BE2C (cell line): ENCODE measurements around the gene CPA4.

Source experiments
- DNase-seq: peaks from one replicate; pipeline ENCODE4 v3.0.0-alpha.2; 2020
- H3K27me3 ChIP-seq: fragments of 250-450 bp; sonication (Bioruptor Pico); 2 replicates; pipeline ENCODE4 v1.5.1; 2020; ENCODE audit warnings: mild to moderate bottlenecking
- H3K36me3 ChIP-seq: fragments of 250-450 bp; sonication (Bioruptor Pico); 2 replicates; pipeline ENCODE4 v1.5.1; 2020; ENCODE audit warnings: mild to moderate bottlenecking
- H3K4me1 ChIP-seq: fragments of 250-450 bp; sonication (Bioruptor Pico); 2 replicates; pipeline ENCODE4 v1.5.1; 2020
- H3K4me3 ChIP-seq: 2 replicates; pipeline ENCODE4 v1.5.1; 2011; ENCODE audit warnings: low read depth, low read length
- H3K9me3 ChIP-seq: fragments of 250-450 bp; sonication (Bioruptor Pico); 2 replicates; pipeline ENCODE4 v1.5.1; 2020
- CTCF ChIP-seq: IDR thresholded peaks from 2 replicates; pipeline ENCODE4 v1.5.1; 2012; ENCODE audit warnings: mild to moderate bottlenecking, low read depth, low read length

The CPA4 gene

GRCh38 chr7:130289478-130289877, 3.5 kb upstream of the CPA4 start:
- TF ChIP-seq CTCF: no peak
- no peaks in the 10 kb centered on the region for H3K36me3 ChIP-seq
- DNase-seq: no peak
- H3K27me3 ChIP-seq: no peaks in the 10 kb centered on the region
- no peaks in the 10 kb centered on the region for H3K9me3 ChIP-seq
- H3K4me1 ChIP-seq: no peaks in the 10 kb centered on the region
- H3K4me3 ChIP-seq: no peak overlapping the region

GRCh38 chr7:130290745-130291144, 2.2 kb upstream of the CPA4 start:
- Histone ChIP-seq H3K27me3 (no peaks in the 10 kb centered on the region), H3K4me3 (no peak overlapping the region), H3K4me1 (no peaks in the 10 kb centered on the region), H3K36me3 (no peaks in the 10 kb centered on the region), H3K9me3 (no peaks in the 10 kb centered on the region)
- TF ChIP-seq CTCF: no peak
- no peak for DNase-seq

GRCh38 chr7:130293521-130293920, 560 bp downstream of the CPA4 start:
- Histone ChIP-seq H3K4me3 (no peak overlapping the region), H3K4me1 (no peaks in the 10 kb centered on the region), H3K27me3 (no peaks in the 10 kb centered on the region), H3K9me3 (no peaks in the 10 kb centered on the region), H3K36me3 (no peaks in the 10 kb centered on the region)
- no peak for TF ChIP-seq CTCF
- DNase-seq: no peak

GRCh38 chr7:130294314-130294713, 1.4 kb downstream of the CPA4 start:
- DNase-seq: no peak

GRCh38 chr7:130296221-130296951, 3.4 kb downstream of the CPA4 start:
- H3K4me3 ChIP-seq: no peak overlapping the region
- no peaks in the 10 kb centered on the region for H3K36me3 ChIP-seq
- no peak for DNase-seq
- no peak for TF ChIP-seq CTCF
- no peaks in the 10 kb centered on the region for H3K27me3 ChIP-seq
- H3K4me1 ChIP-seq: no peaks in the 10 kb centered on the region
- no peaks in the 10 kb centered on the region for H3K9me3 ChIP-seq

More at GRCh38 chr7:130294314-130294713, 1.4 kb downstream of the CPA4 start:
- H3K4me3 ChIP-seq: no peak overlapping the region
- H3K36me3 ChIP-seq: no peaks in the 10 kb centered on the region
- no peaks in the 10 kb centered on the region for H3K27me3 ChIP-seq
- H3K4me1 ChIP-seq: no peaks in the 10 kb centered on the region
- TF ChIP-seq CTCF: no peak
- H3K9me3 ChIP-seq: no peaks in the 10 kb centered on the region
